GM19351 (cell line): ENCODE results near the gene SNPH.

Experiments
- ATAC-seq: cut with Tn5 transposase; IDR thresholded peaks from one replicate; pipeline ENCODE4 v1.9.1; 2021; ENCODE audit warnings: mild to moderate bottlenecking, moderate library complexity; ENCODE audit not compliant: unreplicated experiment

SNPH gene

DNA sequence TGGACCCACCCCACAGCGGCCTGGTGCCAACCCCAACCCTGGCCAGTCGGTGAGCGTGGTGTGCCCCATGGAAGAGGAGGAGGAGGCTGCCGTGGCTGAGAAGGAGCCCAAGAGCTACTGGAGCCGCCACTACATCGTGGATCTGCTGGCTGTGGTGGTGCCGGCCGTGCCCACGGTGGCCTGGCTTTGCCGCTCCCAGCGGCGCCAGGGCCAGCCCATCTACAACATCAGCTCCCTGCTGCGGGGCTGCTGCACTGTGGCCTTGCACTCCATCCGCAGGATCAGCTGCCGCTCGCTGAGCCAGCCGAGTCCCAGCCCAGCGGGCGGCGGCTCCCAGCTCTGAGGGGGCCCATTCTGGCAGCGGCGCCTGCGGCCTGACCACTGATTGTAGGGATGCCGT, 39.6 kb downstream of the SNPH start:
- no peak for ATAC-seq

DNA sequence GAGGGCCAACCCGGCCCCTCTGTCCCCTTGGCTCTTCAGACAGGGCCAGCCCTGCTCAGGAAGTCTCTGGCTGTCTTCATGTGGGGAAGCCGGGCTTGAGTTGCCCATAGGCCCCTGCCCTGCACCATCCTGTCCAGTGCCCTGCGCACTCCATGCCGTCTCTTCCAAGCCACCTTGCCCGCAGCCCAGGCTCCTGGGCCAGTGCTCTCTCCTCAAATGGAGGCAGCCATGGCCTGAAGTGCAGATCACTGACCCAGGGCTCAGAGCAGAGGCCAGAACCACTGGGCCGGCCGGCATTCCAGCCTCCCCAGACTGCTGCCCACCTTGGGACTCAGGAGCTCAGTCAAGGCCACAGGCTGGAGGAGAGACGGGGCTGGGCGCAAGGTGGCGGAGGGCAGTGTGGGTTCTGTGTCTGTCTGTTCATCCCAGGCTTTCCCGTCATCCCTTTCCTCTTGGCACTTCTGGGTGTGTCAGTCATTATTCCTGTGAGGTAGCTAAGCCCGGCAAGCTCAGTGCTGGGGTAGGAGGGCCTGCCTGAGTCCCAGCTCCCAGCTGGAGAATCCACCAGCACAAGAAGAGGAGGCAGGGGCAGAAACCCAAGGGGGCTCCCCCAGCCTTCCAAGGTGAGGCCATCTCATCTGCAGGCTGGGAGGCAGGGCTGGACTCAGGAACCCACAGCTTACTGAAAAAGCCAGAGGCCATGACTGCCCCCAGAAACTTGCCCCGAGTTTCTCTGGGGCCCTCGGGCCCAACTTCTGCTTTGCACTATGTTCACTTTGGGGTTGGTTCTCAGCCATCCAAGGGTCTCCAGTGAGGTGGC, 40.4 kb downstream of the SNPH start:
- ATAC-seq = no peak

- ATAC-seq = no peak
These were observed 41.1 kb downstream of the SNPH start for GRCh38 chr20:1307171-1307570.

GRCh38 chr20:1307571-1307971, 41.5 kb downstream of the SNPH start:
- no peak for ATAC-seq

DNA sequence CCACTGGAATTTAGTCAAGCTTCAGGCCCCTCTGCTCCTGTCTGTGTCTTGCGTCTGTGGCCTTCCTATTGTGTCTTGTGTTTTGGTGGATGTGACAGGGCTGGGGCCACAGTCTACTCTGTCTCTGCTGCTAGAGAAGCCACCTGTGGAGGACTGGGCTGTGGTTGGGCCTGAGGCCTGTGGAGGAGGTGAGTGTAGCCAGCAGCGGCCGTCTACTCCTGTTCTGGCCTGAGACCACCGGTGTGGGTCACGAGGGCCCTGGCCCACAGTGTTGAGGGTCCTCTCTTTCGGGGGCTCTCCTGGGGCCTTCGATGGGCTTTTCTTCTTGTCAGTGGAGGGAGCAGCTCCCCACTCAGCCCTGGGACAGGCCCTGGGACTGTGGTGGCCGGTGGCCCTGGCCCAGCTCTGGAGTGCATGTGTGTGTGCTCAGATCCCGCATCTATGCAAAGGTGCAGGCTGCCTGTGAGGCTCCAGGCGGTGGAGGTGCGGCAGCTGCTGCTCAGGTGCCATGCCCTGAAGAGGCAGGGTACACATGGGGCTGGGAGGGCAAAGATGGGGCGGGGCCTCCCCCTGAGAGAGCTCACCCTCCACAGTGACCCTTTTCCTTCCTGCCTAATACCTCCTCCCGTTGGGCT, 42.1 kb downstream of the SNPH start:
- ATAC-seq = no peak

- ATAC-seq = no peak
These were observed 42.6 kb downstream of the SNPH start for GRCh38 chr20:1308702-1309095.

DNA sequence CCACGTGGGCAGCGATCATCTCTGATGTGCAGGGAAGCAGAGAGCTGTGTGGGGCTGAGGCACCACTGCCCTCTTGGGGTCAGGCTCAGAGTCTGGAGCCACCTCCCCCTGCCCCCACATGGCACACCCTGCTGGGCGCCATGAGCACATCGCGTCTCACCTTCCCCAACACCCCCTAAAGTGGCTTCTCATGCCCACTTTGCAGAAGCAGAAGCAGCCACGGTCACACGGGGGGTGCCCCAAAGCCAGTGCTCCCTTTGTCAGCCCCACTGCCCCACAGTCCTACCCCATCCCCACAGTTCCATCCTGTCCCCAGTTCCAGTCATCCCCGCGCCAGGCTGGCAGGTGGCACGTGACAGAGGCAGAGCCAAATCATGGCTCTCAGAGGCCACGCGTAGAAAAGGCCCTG, 43.3 kb downstream of the SNPH start:
- no peak for ATAC-seq

- ATAC-seq = no peak
These were observed 44.0 kb downstream of the SNPH start for GRCh38 chr20:1310071-1310470.

GRCh38 chr20:1310506-1311190, 44.6 kb downstream of the SNPH start:
- no peak for ATAC-seq

GRCh38 chr20:1312308-1312707, 46.2 kb downstream of the SNPH start:
- no peak for ATAC-seq

DNA sequence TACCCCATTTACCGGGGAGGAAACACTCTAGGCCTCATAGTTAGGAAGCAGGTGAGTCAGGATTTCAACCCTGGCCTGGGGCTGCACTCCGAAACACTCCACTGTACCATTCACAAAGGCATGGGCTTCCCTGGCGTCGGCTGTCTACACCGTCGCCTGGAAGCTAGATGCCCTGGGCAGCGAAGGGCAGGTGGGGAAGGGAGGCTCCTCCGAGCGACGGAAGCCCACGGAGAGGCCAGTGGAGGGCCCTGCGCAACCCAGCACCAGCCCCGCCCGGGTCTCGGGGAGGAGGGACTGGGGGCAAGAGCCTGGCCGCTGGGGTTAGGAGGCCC, 46.8 kb downstream of the SNPH start:
- no peak for ATAC-seq

DNA sequence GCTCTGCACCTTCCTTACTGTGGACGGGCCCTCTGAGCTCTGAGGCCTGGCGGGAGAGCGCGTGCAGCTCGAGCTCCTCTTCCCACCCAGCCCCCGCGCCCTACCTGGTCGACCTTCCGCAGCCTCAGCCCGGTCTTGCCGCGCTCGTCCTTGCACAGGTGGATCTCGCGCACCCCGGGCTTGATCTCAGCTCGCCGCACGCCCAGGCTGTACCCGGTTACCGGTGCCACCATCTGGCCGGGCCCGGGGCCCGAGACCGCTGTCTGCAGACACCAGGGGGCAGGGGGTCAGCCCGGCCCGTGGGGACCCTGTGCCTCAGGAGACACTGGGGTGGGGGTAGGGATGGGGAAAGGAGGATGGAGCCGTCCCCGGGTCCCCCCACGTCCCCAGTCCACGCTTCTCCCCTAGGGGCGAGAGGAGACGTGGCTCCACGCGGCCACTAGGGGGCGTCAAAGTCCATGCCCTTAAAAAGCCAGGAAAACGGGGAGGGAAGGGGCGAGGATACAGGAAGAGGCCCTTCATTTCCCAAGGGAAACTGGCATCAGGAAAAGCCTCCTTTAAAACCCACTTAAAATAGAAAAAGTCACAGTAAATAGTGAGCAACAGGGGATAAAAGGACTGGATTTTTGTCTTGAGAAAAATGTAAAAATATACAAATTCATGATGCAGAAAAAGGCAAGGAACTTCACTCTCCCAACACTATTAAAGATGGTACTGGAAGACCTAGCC, 47.3 kb downstream of the SNPH start:
- ATAC-seq = no peak

DNA sequence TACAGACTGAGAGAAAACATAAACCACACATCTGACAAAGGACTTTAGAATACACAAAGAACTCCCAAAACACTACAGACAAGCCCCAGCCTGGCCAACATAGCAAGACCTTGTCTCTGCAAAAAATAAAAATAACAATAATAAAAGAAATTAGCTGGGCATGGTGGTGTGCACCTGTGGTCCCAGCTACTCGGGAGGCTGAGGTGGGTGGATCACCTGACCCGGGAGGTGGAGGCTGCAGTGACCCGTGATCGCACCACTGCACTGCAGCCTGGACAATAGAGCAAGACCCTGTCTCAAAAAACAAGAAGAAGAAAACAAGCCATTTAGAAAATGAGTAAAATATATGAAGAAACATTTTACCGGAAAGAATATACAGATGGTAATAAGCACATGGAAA, 49.7 kb downstream of the SNPH start:
- no peak for ATAC-seq

GRCh38 chr20:1317545-1318255, 51.6 kb downstream of the SNPH start:
- ATAC-seq = no peak

- no peak for ATAC-seq
These were observed 53.0 kb downstream of the SNPH start for GRCh38 chr20:1319051-1319450.

- no peak for ATAC-seq
These were observed 53.4 kb downstream of the SNPH start for GRCh38 chr20:1319462-1319861.

DNA sequence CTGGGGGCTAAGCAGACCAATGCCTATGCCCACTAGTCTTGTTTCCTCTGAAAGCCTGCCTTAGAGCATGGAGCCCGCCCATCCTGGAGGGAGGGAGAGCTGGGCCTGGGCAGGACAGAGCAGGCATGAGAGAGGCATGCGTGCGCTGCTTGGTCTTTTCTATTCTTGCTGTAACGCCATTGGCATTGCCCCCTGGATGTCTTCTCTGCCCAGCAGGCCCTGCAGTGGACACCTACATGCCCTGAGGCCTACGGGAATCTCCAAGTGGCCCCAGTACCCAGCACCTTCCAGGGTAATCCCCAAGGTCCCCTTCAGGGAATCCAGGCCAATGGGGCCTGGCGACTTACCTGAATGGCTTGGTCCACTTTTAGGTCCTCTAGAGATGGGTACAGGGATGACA, 53.9 kb downstream of the SNPH start:
- ATAC-seq = no peak

DNA sequence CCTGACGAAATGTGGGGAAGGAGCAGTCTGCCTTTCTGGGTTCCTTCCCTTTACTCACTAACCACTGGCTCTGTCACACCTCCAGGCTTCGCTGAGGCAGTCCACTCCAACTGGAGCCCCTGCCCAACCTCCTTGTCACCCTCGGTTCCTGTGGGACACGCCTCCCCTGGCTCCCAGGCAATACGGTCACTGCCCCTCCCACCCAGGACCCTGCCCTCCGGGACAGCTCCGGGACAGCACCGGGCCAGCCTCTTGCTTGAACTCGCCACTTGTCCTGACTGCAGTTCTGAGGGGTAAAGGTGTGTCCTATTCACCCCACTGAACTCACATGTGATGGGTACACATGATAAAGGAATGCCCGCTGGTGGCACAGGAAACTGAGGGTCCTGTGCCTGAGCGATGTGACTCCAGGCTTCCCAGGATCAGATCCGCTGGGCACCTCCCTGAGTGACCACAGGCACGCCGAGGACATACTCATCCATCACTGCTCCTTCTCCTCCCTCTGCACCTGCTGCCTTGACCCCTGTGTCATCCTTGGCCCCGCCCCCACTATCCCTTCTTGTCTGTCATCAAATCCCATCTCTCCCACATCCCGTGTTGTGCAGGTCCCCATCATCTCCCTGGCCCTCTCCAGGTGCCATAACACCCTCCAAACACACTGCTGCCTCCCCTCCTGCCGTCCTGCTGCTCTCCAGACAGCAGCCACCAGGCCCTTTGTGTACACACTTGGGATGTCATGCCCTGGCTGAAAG, 55.0 kb downstream of the SNPH start:
- ATAC-seq = no peak

- no peak for ATAC-seq
These were observed 55.5 kb downstream of the SNPH start for GRCh38 chr20:1321654-1321939.

- no peak for ATAC-seq
These were observed 56.6 kb downstream of the SNPH start for GRCh38 chr20:1322511-1323245.
